Liver (tissue), 9 donors: Measurements from ENCODE around the gene SP9. TPM values are rescaled to one million over a fixed set of nuclear protein-coding genes. Genes with fewer than 3 reads are reported as not detected.

ENCODE experiments used
- DNase-seq: peaks from one replicate; pipeline ENCODE4 v3.0.0-alpha.2; 2017; ENCODE audit warnings: low spot score
- H3K27ac ChIP-seq, 2 donors: one replicate each; pipeline ENCODE4 v1.7.0; 2013; ENCODE audit warnings: inconsistent platforms in 2 of 2, low read length in 2 of 2, control low read depth in 1 of 2, low read depth in 1 of 2, mild to moderate bottlenecking in 1 of 2
- H3K27me3 ChIP-seq, 4 donors: one replicate each; pipeline versions ENCODE4 v1.6.1 to v1.7.0; 2013; ENCODE audit warnings: low read length in 3 of 4, inconsistent platforms in 1 of 4, mild to moderate bottlenecking in 1 of 4, moderate library complexity in 1 of 4; ENCODE audit not compliant: control insufficient read depth in 4 of 4, insufficient read depth in 4 of 4
- H3K36me3 ChIP-seq, 4 donors: one replicate each; pipeline versions ENCODE4 v1.6.1 to v1.7.0; 2013; ENCODE audit warnings: low read length in 3 of 4, mild to moderate bottlenecking in 3 of 4, low read depth in 1 of 4, moderate library complexity in 1 of 4; ENCODE audit not compliant: control insufficient read depth in 4 of 4, insufficient read depth in 3 of 4
- H3K4me1 ChIP-seq, 4 donors: one replicate each; pipeline versions ENCODE4 v1.6.1 to v1.7.0; 2013; ENCODE audit warnings: low read length in 3 of 4, mild to moderate bottlenecking in 3 of 4, moderate library complexity in 1 of 4; ENCODE audit not compliant: control insufficient read depth in 4 of 4, insufficient read depth in 4 of 4
- H3K4me3 ChIP-seq, 3 donors: one replicate each; pipeline versions ENCODE4 v1.6.1 to v1.7.0; 2013; ENCODE audit warnings: low read length in 3 of 3, control low read depth in 1 of 3, low read depth in 1 of 3, mild to moderate bottlenecking in 1 of 3
- H3K9ac ChIP-seq, 2 donors: one replicate each; pipeline ENCODE4 v1.7.0; 2013; ENCODE audit warnings: low read length in 2 of 2, mild to moderate bottlenecking in 2 of 2, moderate library complexity in 2 of 2, control low read depth in 1 of 2, low read depth in 1 of 2
- H3K9me3 ChIP-seq, 4 donors: one replicate each; pipeline versions ENCODE4 v1.6.1 to v1.7.0; 2013; ENCODE audit warnings: low read length in 3 of 4; ENCODE audit not compliant: control insufficient read depth in 4 of 4
- EGR1 ChIP-seq, 2 donors: IDR thresholded peaks; 2 replicates each; pipeline ENCODE4 v1.6.1; 2016 to 2018; ENCODE audit warnings: antibody characterized with exemption in 2 of 2, low read depth in 2 of 2
- FOXA1 ChIP-seq: IDR thresholded peaks from 2 replicates; pipeline ENCODE4 v1.6.1; 2016; ENCODE audit warnings: antibody characterized with exemption
- FOXA2 ChIP-seq: IDR thresholded peaks from 2 replicates; pipeline ENCODE4 v1.6.1; 2016; ENCODE audit warnings: antibody characterized with exemption
- GABPA ChIP-seq, 2 donors: IDR thresholded peaks in 1 of 2; conservative IDR thresholded peaks in 1 of 2; 2 replicates each; pipeline ENCODE4 v1.6.1; 2016; ENCODE audit warnings: antibody characterized with exemption in 2 of 2, mild to moderate bottlenecking in 1 of 2, moderate library complexity in 1 of 2
- HNF4A ChIP-seq, 2 donors: conservative IDR thresholded peaks; 2 replicates each; pipeline ENCODE4 v1.6.1; 2016; ENCODE audit warnings: antibody characterized with exemption in 2 of 2, mild to moderate bottlenecking in 2 of 2
- NR2F2 ChIP-seq: IDR thresholded peaks from 2 replicates; pipeline ENCODE4 v1.6.1; 2016; ENCODE audit warnings: antibody characterized with exemption
- RAD21 ChIP-seq, 2 donors: IDR thresholded peaks; 2 replicates each; pipeline ENCODE4 v1.6.1; 2016; ENCODE audit warnings: antibody characterized with exemption in 2 of 2, mild to moderate bottlenecking in 2 of 2
- RXRA ChIP-seq, 2 donors: IDR thresholded peaks; 2 replicates each; pipeline ENCODE4 v1.6.1; 2017 to 2018; ENCODE audit warnings: antibody characterized with exemption in 2 of 2, mild to moderate bottlenecking in 1 of 2
- SP1 ChIP-seq: IDR thresholded peaks from 2 replicates; pipeline ENCODE4 v1.6.1; 2018; ENCODE audit warnings: antibody characterized with exemption, mild to moderate bottlenecking
- TAF1 ChIP-seq: conservative IDR thresholded peaks from 2 replicates; pipeline ENCODE4 v1.6.1; 2016; ENCODE audit warnings: antibody characterized with exemption, mild to moderate bottlenecking
- YY1 ChIP-seq: IDR thresholded peaks from 2 replicates; pipeline ENCODE4 v1.6.1; 2016; ENCODE audit warnings: antibody characterized with exemption, mild to moderate bottlenecking
- WGBS: extraction: QIAGEN DNeasy Blood & Tissue Kit; methylation state at CpG from one replicate; pipeline ENCODE4 v1.1.7; 2013; 5-methylcytosine and 5-hydroxymethylcytosine counted together
- polyA plus RNA-seq, 2 donors: library from polyadenylated mRNA; stranded (reverse) in 1 of 2; unstranded in 1 of 2; fragments of 200-250 nt in 1 of 2; fragments of >200 nt in 1 of 2; fragmentation: Nextera tagmentation in 1 of 2; extraction: Ambion mirVana in 1 of 2; gene quantifications; one replicate each; pipeline versions ENCODE4 v1.2.1 to v1.2.3, GENCODE V29; 2013 to 2015
- total RNA-seq, 2 donors: library from RNA; depleted of rRNA; stranded (reverse); fragments of >200 nt; gene quantifications; one replicate each; pipeline ENCODE4 v1.2.3, GENCODE V29; 2014
- TF ChIP-seq, protein P1 (sequence below): fragments of 150-350 bp; IDR thresholded peaks from 2 replicates; pipeline ENCODE4 v1.5.1; 2017; ENCODE audit warnings: improper control_type of control experiment, low read depth, low read length; ENCODE audit not compliant: missing input control
- TF ChIP-seq, protein P2 (sequence below): IDR thresholded peaks from 2 replicates; pipeline ENCODE4 v1.6.1; 2016; ENCODE audit warnings: antibody characterized with exemption, mild to moderate bottlenecking
- TF ChIP-seq, protein P3 (sequence below): IDR thresholded peaks from 2 replicates; pipeline ENCODE4 v1.6.1; 2016; ENCODE audit warnings: antibody characterized with exemption
- TF ChIP-seq, protein P4 (sequence below): IDR thresholded peaks from 2 replicates; pipeline ENCODE4 v1.6.1; 2016; ENCODE audit warnings: antibody characterized with exemption
- donor health status: healthy.
- donor health status: healthy.
- donor health status: healthy.
- donor health status: healthy.
- donor health status: healthy.

Gene SP9
- total and polyA plus RNA-seq, 4 donors: not detected

DNA sequence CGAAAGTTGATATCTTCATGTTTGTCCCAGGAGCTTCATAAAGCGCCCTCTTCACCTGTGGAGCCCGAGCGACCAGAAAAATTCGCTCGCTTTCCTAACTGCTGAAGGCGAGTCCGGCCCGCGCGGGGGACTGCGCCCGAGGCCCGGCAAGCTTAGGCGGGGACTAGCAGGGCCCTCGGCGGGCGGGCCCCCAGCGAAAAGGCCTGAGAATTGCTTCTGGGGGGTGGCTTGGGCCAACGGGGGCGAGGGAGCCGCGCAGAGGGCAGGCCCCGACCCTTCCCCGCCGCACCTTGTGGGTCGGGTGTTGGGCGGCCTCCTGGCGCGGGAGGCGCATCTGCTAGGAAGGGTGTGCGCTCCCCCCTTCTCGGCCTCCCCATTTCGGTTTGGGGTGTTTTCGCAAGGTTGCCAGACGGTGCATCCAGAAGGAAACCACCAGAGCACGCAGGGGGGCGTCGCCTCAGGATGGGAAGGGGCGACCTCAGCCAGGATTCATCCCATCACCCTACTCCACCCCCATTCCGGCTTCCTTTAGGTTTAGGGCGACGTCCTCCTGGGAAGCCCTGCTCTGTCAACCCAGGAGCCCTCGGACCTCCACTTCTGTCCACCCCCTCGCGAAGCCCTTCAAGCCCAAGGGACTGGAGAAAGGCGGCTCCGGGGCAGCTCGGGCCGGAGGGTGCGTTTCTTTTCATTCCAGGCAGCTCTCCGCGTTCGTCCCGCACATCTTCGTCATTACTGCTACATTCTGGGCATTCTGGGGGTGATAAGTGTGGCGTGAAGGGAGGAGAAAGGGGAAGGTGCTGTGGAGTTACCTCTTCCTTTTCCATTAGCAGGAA lies 9.1 kb downstream of the SP9 start:
- no peak for DNase-seq
- Histone ChIP-seq H3K27me3 (peaks cover 0 to 21% (median 11%) of the 10 kb centered on the region in 4 donors), H3K4me3 (no peak overlapping the region), H3K4me1 (peaks cover 0 to 21% (median 18%) of the 10 kb centered on the region in 4 donors), H3K36me3 (peaks cover 2 to 7% (median 6%) of the 10 kb centered on the region in 4 donors), H3K9ac (no peak overlapping the region), H3K9me3 (no peaks in the 10 kb centered on the region), H3K27ac (no peak overlapping the region)
- TF ChIP-seq GABPA (IDR thresholded peaks at IDR 0.05 in 1 of 2, conservative IDR thresholded peaks at IDR 0.05 in 1 of 2) (no peak), EGR1 (IDR thresholded peaks at IDR 0.05; ENCODE audit: low read depth in 2 of 2) (no peak), HNF4A (conservative IDR thresholded peaks at IDR 0.05) (no peak), RXRA (IDR thresholded peaks at IDR 0.05) (no peak), NR2F2 (no peak), FOXA1 (no peak), YY1 (no peak), FOXA2 (no peak), RAD21 (IDR thresholded peaks at IDR 0.05) (no peak)
- TF ChIP-seq, protein P1, sequence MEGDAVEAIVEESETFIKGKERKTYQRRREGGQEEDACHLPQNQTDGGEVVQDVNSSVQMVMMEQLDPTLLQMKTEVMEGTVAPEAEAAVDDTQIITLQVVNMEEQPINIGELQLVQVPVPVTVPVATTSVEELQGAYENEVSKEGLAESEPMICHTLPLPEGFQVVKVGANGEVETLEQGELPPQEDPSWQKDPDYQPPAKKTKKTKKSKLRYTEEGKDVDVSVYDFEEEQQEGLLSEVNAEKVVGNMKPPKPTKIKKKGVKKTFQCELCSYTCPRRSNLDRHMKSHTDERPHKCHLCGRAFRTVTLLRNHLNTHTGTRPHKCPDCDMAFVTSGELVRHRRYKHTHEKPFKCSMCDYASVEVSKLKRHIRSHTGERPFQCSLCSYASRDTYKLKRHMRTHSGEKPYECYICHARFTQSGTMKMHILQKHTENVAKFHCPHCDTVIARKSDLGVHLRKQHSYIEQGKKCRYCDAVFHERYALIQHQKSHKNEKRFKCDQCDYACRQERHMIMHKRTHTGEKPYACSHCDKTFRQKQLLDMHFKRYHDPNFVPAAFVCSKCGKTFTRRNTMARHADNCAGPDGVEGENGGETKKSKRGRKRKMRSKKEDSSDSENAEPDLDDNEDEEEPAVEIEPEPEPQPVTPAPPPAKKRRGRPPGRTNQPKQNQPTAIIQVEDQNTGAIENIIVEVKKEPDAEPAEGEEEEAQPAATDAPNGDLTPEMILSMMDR: no peak
- TF ChIP-seq, protein P2, sequence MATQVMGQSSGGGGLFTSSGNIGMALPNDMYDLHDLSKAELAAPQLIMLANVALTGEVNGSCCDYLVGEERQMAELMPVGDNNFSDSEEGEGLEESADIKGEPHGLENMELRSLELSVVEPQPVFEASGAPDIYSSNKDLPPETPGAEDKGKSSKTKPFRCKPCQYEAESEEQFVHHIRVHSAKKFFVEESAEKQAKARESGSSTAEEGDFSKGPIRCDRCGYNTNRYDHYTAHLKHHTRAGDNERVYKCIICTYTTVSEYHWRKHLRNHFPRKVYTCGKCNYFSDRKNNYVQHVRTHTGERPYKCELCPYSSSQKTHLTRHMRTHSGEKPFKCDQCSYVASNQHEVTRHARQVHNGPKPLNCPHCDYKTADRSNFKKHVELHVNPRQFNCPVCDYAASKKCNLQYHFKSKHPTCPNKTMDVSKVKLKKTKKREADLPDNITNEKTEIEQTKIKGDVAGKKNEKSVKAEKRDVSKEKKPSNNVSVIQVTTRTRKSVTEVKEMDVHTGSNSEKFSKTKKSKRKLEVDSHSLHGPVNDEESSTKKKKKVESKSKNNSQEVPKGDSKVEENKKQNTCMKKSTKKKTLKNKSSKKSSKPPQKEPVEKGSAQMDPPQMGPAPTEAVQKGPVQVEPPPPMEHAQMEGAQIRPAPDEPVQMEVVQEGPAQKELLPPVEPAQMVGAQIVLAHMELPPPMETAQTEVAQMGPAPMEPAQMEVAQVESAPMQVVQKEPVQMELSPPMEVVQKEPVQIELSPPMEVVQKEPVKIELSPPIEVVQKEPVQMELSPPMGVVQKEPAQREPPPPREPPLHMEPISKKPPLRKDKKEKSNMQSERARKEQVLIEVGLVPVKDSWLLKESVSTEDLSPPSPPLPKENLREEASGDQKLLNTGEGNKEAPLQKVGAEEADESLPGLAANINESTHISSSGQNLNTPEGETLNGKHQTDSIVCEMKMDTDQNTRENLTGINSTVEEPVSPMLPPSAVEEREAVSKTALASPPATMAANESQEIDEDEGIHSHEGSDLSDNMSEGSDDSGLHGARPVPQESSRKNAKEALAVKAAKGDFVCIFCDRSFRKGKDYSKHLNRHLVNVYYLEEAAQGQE: no peak
- TF ChIP-seq, protein P3, sequence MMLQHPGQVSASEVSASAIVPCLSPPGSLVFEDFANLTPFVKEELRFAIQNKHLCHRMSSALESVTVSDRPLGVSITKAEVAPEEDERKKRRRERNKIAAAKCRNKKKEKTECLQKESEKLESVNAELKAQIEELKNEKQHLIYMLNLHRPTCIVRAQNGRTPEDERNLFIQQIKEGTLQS: no peak
- 14% methylated on average over 57 of the region's 57 CpGs for WGBS

DNA sequence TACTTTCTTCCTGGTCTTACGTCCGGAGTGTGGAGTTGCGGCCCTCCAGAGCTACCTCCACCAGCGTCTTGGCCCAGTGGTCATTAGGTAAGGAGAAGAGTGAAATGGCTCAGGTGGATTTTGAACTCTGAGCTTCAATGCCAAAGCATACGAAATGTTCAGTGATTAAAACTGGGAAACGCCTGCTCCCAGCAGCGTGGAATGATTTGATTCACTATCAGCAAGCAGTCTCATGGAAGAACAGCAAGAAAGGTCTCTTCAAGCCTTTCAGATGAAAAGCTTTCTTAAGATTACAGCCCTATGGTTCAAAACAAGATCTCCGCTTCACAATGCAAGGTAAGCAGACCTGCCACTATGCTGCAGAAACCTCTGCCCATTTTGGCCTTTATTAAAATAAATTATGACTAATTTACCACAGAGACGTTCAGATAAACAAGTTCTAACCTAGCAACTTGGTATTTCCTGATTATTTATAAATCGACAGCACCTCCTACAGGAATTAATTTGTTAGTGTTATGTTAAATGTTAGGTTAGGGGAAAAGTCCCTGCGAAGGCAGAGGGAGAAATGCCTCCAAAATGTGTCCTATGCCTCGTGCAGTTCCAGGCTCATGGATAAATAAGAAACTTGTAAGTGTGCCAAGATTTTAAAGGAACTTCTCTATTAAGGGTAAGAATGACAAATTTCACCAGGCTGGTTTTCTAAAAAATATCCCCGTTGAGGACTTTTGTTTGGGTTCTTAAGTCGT lies 10.1 kb downstream of the SP9 start:
- Histone ChIP-seq H3K4me3 (no peak overlapping the region), H3K9ac (no peak overlapping the region), H3K36me3 (peaks cover 2 to 9% (median 8%) of the 10 kb centered on the region in 4 donors), H3K4me1 (peaks cover 0 to 21% (median 18%) of the 10 kb centered on the region in 4 donors), H3K27ac (no peak overlapping the region), H3K9me3 (no peaks in the 10 kb centered on the region), H3K27me3 (peaks cover 0 to 16% (median 8%) of the 10 kb centered on the region in 4 donors)
- no peak for DNase-seq
- TF ChIP-seq RAD21 (IDR thresholded peaks at IDR 0.05) (peak; percentile 28 to 47), SP1 (no peak), FOXA2 (no peak), RXRA (IDR thresholded peaks at IDR 0.05) (no peak), NR2F2 (no peak), HNF4A (conservative IDR thresholded peaks at IDR 0.05) (peak in 1 of 2 donors; percentile 15), TAF1 (no peak)
- TF ChIP-seq, protein P3: no peak
- TF ChIP-seq, protein P1: peak; percentile 21
- TF ChIP-seq, protein P4, sequence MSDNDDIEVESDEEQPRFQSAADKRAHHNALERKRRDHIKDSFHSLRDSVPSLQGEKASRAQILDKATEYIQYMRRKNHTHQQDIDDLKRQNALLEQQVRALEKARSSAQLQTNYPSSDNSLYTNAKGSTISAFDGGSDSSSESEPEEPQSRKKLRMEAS: no peak
- whole genome bisulfite sequencing: 30% methylated on average over 14 of the region's 14 CpGs
